Neural crest cell (in vitro differentiated cells): ENCODE measurements around the gene PCLO. TPM values are rescaled to one million over a fixed set of nuclear protein-coding genes. Genes with fewer than 3 reads are reported as not detected.

Experiments used
- DNase-seq: peaks from one replicate; pipeline ENCODE4 v3.0.0; 2021; ENCODE audit warnings: low read depth, mixed read lengths, low spot score
- H3K27ac Mint-ChIP-seq: one replicate; pipeline ENCODE4 v1.8.0; 2021; ENCODE audit warnings: mild to moderate bottlenecking, mixed read lengths; ENCODE audit not compliant: unreplicated experiment
- H3K27me3 Mint-ChIP-seq: 2 replicates; pipeline ENCODE4 v1.8.0; 2021; ENCODE audit warnings: low read depth, mild to moderate bottlenecking, mixed read lengths
- H3K36me3 Mint-ChIP-seq: 2 replicates; pipeline ENCODE4 v1.8.0; 2021; ENCODE audit warnings: low read depth, mild to moderate bottlenecking, mixed read lengths
- H3K4me1 Mint-ChIP-seq: 2 replicates; pipeline ENCODE4 v1.8.0; 2021; ENCODE audit warnings: mixed read lengths
- H3K4me3 Mint-ChIP-seq: one replicate; pipeline ENCODE4 v1.8.0; 2021; ENCODE audit warnings: mild to moderate bottlenecking, mixed read lengths
- H3K9me3 Mint-ChIP-seq: 2 replicates; pipeline ENCODE4 v1.8.0; 2021; ENCODE audit warnings: mixed read lengths
- total RNA-seq: library from RNA; stranded (reverse); gene quantifications from 2 replicates; pipeline ENCODE4 v1.2.1, GENCODE V29; 2021
- TF ChIP-seq, protein P1 (sequence below): fragments of 200-600 bp; sonication (generic); conservative IDR thresholded peaks from 2 replicates; pipeline ENCODE4 v1.5.0; 2021; ENCODE audit warnings: antibody characterized with exemption, mild to moderate bottlenecking

The PCLO gene
- total RNA-seq, 1 donor from 2014 or later = 3.5 TPM

DNA sequence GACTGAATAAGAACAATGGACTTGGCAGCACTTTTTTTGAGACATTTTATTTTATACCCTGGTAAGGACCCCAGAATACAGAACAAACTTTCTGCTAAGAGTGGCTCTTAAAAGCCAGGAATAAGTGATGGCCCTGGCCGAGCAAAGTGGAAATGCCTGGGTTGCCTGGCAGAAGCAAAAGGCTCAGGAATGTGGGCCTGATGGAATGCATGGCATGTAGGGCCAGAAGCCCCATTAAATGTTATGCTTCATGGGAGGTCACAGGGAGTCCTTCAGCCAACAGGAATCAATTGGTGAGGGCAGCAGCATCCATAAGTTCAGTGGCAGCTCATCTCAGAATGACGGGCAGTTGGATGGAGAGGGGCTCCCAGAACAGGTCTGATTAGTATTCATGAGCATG lies 417.6 kb downstream of the PCLO start:
- Mint-ChIP-seq H3K36me3 (no peaks in the 10 kb centered on the region), H3K27me3 (no peaks in the 10 kb centered on the region), H3K4me1 (no peaks in the 10 kb centered on the region), H3K9me3 (peaks cover 5% of the 10 kb centered on the region), H3K27ac (no peak overlapping the region), H3K4me3 (no peak overlapping the region)
- TF ChIP-seq, protein P1, sequence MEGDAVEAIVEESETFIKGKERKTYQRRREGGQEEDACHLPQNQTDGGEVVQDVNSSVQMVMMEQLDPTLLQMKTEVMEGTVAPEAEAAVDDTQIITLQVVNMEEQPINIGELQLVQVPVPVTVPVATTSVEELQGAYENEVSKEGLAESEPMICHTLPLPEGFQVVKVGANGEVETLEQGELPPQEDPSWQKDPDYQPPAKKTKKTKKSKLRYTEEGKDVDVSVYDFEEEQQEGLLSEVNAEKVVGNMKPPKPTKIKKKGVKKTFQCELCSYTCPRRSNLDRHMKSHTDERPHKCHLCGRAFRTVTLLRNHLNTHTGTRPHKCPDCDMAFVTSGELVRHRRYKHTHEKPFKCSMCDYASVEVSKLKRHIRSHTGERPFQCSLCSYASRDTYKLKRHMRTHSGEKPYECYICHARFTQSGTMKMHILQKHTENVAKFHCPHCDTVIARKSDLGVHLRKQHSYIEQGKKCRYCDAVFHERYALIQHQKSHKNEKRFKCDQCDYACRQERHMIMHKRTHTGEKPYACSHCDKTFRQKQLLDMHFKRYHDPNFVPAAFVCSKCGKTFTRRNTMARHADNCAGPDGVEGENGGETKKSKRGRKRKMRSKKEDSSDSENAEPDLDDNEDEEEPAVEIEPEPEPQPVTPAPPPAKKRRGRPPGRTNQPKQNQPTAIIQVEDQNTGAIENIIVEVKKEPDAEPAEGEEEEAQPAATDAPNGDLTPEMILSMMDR = no peak
- no peak for DNase-seq

GRCh38 chr7:82742163-82742562 lies 420.5 kb downstream of the PCLO start:
- TF ChIP-seq, protein P1 = no peak
- no peaks in the 10 kb centered on the region for H3K27me3 Mint-ChIP-seq
- no peaks in the 10 kb centered on the region for H3K36me3 Mint-ChIP-seq
- no peak overlapping the region for H3K27ac Mint-ChIP-seq
- peaks cover 5% of the 10 kb centered on the region for H3K9me3 Mint-ChIP-seq
- DNase-seq = no peak
- H3K4me3 Mint-ChIP-seq = no peak overlapping the region
- no peaks in the 10 kb centered on the region for H3K4me1 Mint-ChIP-seq

DNA sequence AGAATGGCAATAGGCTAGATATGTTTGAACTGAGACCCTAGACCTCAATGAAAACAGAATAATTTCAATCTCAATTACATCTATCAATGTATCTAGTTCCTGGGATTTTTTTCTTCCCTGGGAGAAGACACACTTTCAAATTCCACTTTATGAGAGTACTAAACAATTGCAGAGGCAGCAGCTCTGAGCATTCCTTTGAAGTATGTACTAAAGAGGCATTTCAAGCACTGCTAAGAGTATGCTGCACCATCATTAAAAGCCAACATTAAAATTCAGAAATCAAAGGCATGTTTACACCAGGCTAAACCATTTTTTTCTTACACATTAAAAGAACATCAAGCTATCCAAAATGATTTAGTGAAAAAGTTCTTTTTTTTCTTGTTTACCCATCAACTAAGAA lies 421.2 kb downstream of the PCLO start:
- no peak for DNase-seq
- H3K4me1 Mint-ChIP-seq = no peaks in the 10 kb centered on the region
- TF ChIP-seq, protein P1 = no peak
- H3K27ac Mint-ChIP-seq = no peak overlapping the region
- peaks cover 5% of the 10 kb centered on the region for H3K9me3 Mint-ChIP-seq
- no peak overlapping the region for H3K4me3 Mint-ChIP-seq
- H3K27me3 Mint-ChIP-seq = no peaks in the 10 kb centered on the region
- H3K36me3 Mint-ChIP-seq = no peaks in the 10 kb centered on the region

DNA sequence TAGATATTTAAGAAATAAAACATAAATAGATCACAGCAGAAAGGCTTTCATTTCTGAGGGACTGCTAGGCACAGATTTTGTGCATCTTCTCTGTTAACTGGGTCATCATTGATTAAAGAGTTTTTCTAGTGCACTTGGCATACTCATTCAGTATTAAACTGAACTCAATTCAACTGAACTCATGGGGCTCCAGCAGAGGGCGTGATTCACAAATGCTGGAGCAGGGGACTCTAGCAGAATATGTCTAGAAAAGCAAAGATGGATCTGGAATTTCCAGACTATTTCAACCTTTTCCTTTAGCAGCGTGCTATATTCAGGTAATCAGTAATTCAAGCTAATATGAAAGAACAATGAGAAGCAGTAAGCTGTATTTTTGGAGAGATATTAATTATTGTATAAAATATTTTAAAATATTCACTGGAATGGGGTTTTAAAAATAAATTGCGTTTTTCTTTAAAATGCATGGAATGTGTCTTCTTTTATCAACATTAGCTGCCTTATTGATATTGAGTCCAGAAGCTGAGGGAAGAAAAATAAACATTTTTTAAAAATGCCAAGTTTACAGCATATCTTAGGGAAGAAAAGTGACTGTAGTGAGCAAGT lies 422.3 kb downstream of the PCLO start:
- Mint-ChIP-seq H3K4me1 (no peaks in the 10 kb centered on the region), H3K4me3 (no peak overlapping the region)

GRCh38 chr7:82736633-82737032 lies 426.1 kb downstream of the PCLO start:
- DNase-seq = no peak
- H3K9me3 Mint-ChIP-seq = no peaks in the 10 kb centered on the region
- no peaks in the 10 kb centered on the region for H3K36me3 Mint-ChIP-seq
- H3K27me3 Mint-ChIP-seq = no peaks in the 10 kb centered on the region
- TF ChIP-seq, protein P1 = no peak
- H3K4me1 Mint-ChIP-seq = no peaks in the 10 kb centered on the region
- H3K4me3 Mint-ChIP-seq = no peak overlapping the region
- no peak overlapping the region for H3K27ac Mint-ChIP-seq

More for the DNA sequence above, 422.3 kb downstream of the PCLO start:
- H3K27ac Mint-ChIP-seq = no peak overlapping the region
- peaks cover 2% of the 10 kb centered on the region for H3K9me3 Mint-ChIP-seq
- H3K27me3 Mint-ChIP-seq = no peaks in the 10 kb centered on the region
- DNase-seq = peak; percentile 55
- TF ChIP-seq, protein P1 = peak; percentile 78
- no peaks in the 10 kb centered on the region for H3K36me3 Mint-ChIP-seq
